ENCODE data around the gene ECHDC3. TPM values are rescaled to one million over a fixed set of nuclear protein-coding genes. Genes with fewer than 3 reads are reported as not detected.

ECHDC3 gene
- polyA plus RNA-seq, 2 of the 4 experiments (the other 2 are of a cell fraction) = 6.0 to 6.1 TPM

DNA sequence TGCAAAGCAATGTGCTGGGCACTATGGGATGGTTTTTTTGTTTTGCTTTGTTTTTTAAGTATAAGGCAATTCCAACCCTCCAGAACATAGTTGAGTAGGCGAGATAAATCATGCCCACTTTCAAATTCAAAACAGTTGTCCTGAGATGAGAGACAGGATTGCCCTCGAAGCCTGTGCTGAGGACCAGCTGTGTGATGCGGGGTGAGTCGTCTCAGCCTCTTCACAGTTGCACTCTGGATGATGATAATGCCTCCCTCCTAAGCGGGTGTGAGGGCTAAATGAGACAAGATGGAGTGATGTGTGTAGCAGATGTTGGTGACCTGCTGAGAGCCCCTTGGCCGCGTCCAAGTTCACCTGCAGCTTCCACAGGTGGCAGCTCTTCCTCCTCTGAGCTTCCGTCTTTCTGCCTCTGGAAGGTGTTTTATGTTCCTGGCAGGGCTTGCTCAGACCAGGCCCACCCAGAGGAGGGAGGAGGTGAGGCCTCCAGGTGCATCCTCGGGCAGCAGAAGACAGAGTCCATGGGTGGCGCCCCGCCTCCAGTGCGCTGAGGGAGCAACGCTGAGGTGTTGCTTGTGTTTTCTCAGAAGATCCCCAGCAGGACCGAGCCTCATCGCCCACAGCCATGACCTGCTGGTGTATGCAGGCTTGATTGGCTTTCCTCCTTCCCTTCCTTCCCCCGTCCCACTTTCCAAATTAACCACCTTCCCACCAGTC lies 30.6 kb downstream of the ECHDC3 start:
- TF ChIP-seq HEYL (CRISPR knock-in tag; IDR thresholded peaks at IDR 0.05) (no peak), PHF8 (IDR thresholded peaks at IDR 0.05; ENCODE audit: borderline replicate concordance, low read depth) (no peak), JUNB (IDR thresholded peaks at IDR 0.05) (no peak), BHLHE40 (IDR thresholded peaks at IDR 0.05; ENCODE audit: low read depth, low read length) (no peak), RARB (CRISPR knock-in tag; IDR thresholded peaks at IDR 0.05) (no peak), HDAC2 (IDR thresholded peaks at IDR 0.05) (no peak), ESRRA (IDR thresholded peaks at IDR 0.05; ENCODE audit: borderline replicate concordance, low read length) (no peak), ZFP36 (IDR thresholded peaks at IDR 0.05; ENCODE audit: borderline replicate concordance, partially characterized antibody) (no peak), ZSCAN20 (CRISPR knock-in tag; IDR thresholded peaks at IDR 0.05) (no peak)
- TF ChIP-seq, protein P1, sequence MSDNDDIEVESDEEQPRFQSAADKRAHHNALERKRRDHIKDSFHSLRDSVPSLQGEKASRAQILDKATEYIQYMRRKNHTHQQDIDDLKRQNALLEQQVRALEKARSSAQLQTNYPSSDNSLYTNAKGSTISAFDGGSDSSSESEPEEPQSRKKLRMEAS (IDR thresholded peaks at IDR 0.05) = no peak
- H3K4me1 ChIP-seq = peaks cover 8% of the 10 kb centered on the region; the same call in 1 of the 3 replicates
- no peak overlapping the region for H3K4me3 ChIP-seq
- FAIRE-seq (no peak), DNase-seq (ENCODE audit: low read depth in 1 of 2, low spot score in 1 of 2) (no peak), ATAC-seq (no peak)
- H3K27ac ChIP-seq = no peak overlapping the region
- POLR2A ChIA-PET = no interaction called here
- H3K4me2 ChIP-seq = no peak overlapping the region
- H3K9me3 ChIP-seq = no peaks in the 10 kb centered on the region
- WGBS (ENCODE audit: missing lambda C conversion rate) = 61% methylated on average over 16 of the region's 16 CpGs
- CTCF ChIA-PET = interaction anchor here (1.2 to 4.4 kb wide), 3 partner anchors 10 to 47 kb away, joined by 3 to 32 read pairs (median 29); no protein-coding TSS in a partner anchor

GRCh38 chr10:11773761-11774441 lies 31.7 kb downstream of the ECHDC3 start:
- ChIA-PET CTCF (interaction anchor here (1.4 to 4.4 kb wide), 3 partner anchors 8 to 258 kb away, joined by 3 to 32 read pairs (median 29); no protein-coding TSS in a partner anchor), POLR2A (no interaction called here)
- TF ChIP-seq EHF (CRISPR knock-in tag; IDR thresholded peaks at IDR 0.05) = no peak
- no peak for TF ChIP-seq ESRRA (IDR thresholded peaks at IDR 0.05; ENCODE audit: borderline replicate concordance, low read length)
- no peak for TF ChIP-seq EP300 (IDR thresholded peaks at IDR 0.05)
- TF ChIP-seq, protein P2, sequence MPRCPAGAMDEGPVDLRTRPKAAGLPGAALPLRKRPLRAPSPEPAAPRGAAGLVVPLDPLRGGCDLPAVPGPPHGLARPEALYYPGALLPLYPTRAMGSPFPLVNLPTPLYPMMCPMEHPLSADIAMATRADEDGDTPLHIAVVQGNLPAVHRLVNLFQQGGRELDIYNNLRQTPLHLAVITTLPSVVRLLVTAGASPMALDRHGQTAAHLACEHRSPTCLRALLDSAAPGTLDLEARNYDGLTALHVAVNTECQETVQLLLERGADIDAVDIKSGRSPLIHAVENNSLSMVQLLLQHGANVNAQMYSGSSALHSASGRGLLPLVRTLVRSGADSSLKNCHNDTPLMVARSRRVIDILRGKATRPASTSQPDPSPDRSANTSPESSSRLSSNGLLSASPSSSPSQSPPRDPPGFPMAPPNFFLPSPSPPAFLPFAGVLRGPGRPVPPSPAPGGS (IDR thresholded peaks at IDR 0.05) = no peak
- TF ChIP-seq HES2 (IDR thresholded peaks at IDR 0.05) = no peak
- TF ChIP-seq, protein P1 (IDR thresholded peaks at IDR 0.05) = no peak
- TF ChIP-seq ZSCAN20 (CRISPR knock-in tag; IDR thresholded peaks at IDR 0.05) = no peak
- no peak for TF ChIP-seq E2F6 (IDR thresholded peaks at IDR 0.05; ENCODE audit: borderline replicate concordance, low read depth)
- TF ChIP-seq SREBF2 (IDR thresholded peaks at IDR 0.05) = no peak
- no peak for TF ChIP-seq CBX8 (IDR thresholded peaks at IDR 0.05)
- TF ChIP-seq HOXA7 (CRISPR knock-in tag; IDR thresholded peaks at IDR 0.05) = no peak
- TF ChIP-seq ATOH8 (CRISPR knock-in tag; IDR thresholded peaks at IDR 0.05; ENCODE audit: low read depth) = no peak
- no peak for TF ChIP-seq MAZ (IDR thresholded peaks at IDR 0.05; ENCODE audit: borderline replicate concordance, low read depth, low read length)
- TF ChIP-seq BHLHE40 (IDR thresholded peaks at IDR 0.05; ENCODE audit: low read depth, low read length) = no peak
- TF ChIP-seq CBX2 (IDR thresholded peaks at IDR 0.05; ENCODE audit: borderline replicate concordance, low read depth) = no peak
- TF ChIP-seq RAD21 (conservative IDR thresholded peaks at IDR 0.05 in 1 of 2, IDR thresholded peaks at IDR 0.05 in 1 of 2) = no peak
- TF ChIP-seq HDAC2 (IDR thresholded peaks at IDR 0.05) = no peak
- TF ChIP-seq, protein P3, sequence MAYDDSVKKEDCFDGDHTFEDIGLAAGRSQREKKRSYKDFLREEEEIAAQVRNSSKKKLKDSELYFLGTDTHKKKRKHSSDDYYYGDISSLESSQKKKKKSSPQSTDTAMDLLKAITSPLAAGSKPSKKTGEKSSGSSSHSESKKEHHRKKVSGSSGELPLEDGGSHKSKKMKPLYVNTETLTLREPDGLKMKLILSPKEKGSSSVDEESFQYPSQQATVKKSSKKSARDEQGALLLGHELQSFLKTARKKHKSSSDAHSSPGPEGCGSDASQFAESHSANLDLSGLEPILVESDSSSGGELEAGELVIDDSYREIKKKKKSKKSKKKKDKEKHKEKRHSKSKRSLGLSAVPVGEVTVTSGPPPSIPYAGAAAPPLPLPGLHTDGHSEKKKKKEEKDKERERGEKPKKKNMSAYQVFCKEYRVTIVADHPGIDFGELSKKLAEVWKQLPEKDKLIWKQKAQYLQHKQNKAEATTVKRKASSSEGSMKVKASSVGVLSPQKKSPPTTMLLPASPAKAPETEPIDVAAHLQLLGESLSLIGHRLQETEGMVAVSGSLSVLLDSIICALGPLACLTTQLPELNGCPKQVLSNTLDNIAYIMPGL (CRISPR knock-in tag; IDR thresholded peaks at IDR 0.05; ENCODE audit: borderline replicate concordance) = no peak
- no peaks in the 10 kb centered on the region for H3K9me3 ChIP-seq
- DNase-seq (ENCODE audit: low read depth in 1 of 2, low spot score in 1 of 2) = no peak
- H3K4me3 ChIP-seq = no peak overlapping the region
- no peak for ATAC-seq
- H3K4me2 ChIP-seq = no peak overlapping the region
- H3K4me1 ChIP-seq = peaks cover 8% of the 10 kb centered on the region; the same call in 1 of the 3 replicates
- WGBS (ENCODE audit: missing lambda C conversion rate) = 88% methylated on average over 14 of the region's 14 CpGs
- H3K27ac ChIP-seq = no peak overlapping the region
- FAIRE-seq = no peak
